Measurements from ENCODE around the gene PRKD3.
A peak's percentile ranks its signal among the peaks of the same experiment; 100 is the strongest.

The PRKD3 gene

DNA sequence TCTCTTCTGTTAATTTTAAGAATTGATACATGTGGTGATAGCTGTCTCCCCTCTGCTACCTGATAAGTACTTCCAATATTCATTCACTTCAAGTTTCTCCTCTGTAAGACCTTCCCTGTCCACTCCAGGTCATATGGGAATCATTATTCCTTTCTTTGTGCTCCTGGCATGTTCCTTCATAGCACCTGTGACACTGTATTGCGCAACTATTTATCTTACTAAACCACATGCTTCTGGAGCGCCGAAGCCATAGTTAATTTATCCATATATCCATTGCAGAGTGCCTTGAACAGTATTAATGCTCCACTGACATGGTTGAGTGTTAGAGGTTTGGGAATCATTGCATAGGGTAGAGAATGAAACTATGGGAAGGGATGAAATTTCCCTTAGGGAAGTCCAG lies 7.9 kb upstream of the PRKD3 start:
- DNase-seq (ENCODE audit: low spot score in 2 of 2) (no peak), ATAC-seq (ENCODE audit: low read depth) (no peak)
- peaks cover 7% of the 10 kb centered on the region for H3K4me1 Mint-ChIP-seq
- H3K36me3 Mint-ChIP-seq, result no peaks in the 10 kb centered on the region
- no peak overlapping the region for H3K27ac Mint-ChIP-seq
- H3K4me3 Mint-ChIP-seq, result no peak overlapping the region
- H3K27me3 Mint-ChIP-seq, result no peaks in the 10 kb centered on the region
- no peaks in the 10 kb centered on the region for H3K9me3 Mint-ChIP-seq

GRCh38 chr2:37330681-37331080 lies 6.0 kb upstream of the PRKD3 start:
- Mint-ChIP-seq H3K36me3 (no peaks in the 10 kb centered on the region), H3K4me1 (peaks cover 8% of the 10 kb centered on the region), H3K9me3 (no peaks in the 10 kb centered on the region), H3K27ac (no peak overlapping the region), H3K4me3 (no peak overlapping the region), H3K27me3 (no peaks in the 10 kb centered on the region)
- DNase-seq (ENCODE audit: low spot score in 2 of 2) (no peak), ATAC-seq (ENCODE audit: low read depth) (no peak)

DNA sequence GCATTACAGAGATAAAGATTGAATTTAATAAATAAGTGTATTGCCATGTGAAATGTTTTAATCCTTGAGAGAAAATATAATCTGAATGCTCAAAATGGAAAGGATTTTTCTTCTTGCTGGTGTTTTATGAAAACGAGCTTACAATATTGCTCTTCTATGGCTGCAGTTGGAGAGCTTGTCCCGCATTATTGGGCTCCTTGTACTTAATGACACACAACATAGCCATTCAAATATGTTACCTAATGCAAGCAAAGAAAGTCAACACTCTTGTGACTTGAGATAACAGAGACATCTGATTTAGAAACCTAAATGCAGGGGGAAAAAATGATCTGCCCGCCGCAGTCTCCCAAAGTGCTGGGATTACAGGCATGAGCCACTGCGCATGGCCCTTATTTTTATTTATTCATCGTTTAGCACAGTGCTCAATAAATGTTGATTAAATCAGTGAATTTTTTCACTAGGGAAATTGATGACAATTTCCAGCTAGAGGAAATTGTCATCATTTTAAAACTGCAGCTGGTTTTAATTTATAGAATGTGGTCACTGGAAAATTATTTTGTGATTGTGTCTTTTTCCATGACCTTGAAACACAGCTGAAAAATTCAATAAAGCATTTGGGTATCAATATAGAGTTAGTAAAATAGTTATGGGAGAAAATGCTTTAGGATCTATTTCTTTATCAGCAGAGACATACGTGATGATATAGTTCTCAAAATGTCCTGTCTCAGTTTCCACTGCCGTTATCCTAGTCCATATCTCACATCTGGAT lies 2.4 kb upstream of the PRKD3 start:
- Mint-ChIP-seq H3K27me3 (no peaks in the 10 kb centered on the region), H3K4me1 (peaks cover 11% of the 10 kb centered on the region), H3K9me3 (no peaks in the 10 kb centered on the region), H3K27ac (no peak overlapping the region), H3K36me3 (no peaks in the 10 kb centered on the region), H3K4me3 (no peak overlapping the region)
- DNase-seq (ENCODE audit: low spot score in 2 of 2) (no peak), ATAC-seq (ENCODE audit: low read depth) (no peak)

GRCh38 chr2:37326285-37326684 lies 1.7 kb upstream of the PRKD3 start:
- DNase-seq (ENCODE audit: low spot score in 2 of 2) (no peak), ATAC-seq (ENCODE audit: low read depth) (no peak)
- Mint-ChIP-seq H3K27me3 (no peaks in the 10 kb centered on the region), H3K27ac (no peak overlapping the region), H3K4me1 (peaks cover 15% of the 10 kb centered on the region), H3K36me3 (no peaks in the 10 kb centered on the region), H3K4me3 (no peak overlapping the region), H3K9me3 (no peaks in the 10 kb centered on the region)

GRCh38 chr2:37325625-37326071 lies 1.0 kb upstream of the PRKD3 start:
- peaks cover 18% of the 10 kb centered on the region for H3K4me1 Mint-ChIP-seq
- H3K36me3 Mint-ChIP-seq, result no peaks in the 10 kb centered on the region
- no peak for DNase-seq (ENCODE audit: low spot score in 2 of 2)
- H3K4me3 Mint-ChIP-seq, result peak overlapping the region; percentile 85
- no peaks in the 10 kb centered on the region for H3K9me3 Mint-ChIP-seq
- no peaks in the 10 kb centered on the region for H3K27me3 Mint-ChIP-seq
- peak overlapping the region; percentile 84 for H3K27ac Mint-ChIP-seq
- no peak for ATAC-seq (ENCODE audit: low read depth)

- H3K27ac Mint-ChIP-seq, result peak overlapping the region; percentile 84
- peak; percentile 72 for ATAC-seq (ENCODE audit: low read depth)
- H3K36me3 Mint-ChIP-seq, result no peaks in the 10 kb centered on the region
- no peaks in the 10 kb centered on the region for H3K9me3 Mint-ChIP-seq
- H3K4me1 Mint-ChIP-seq, result peaks cover 20% of the 10 kb centered on the region
- H3K4me3 Mint-ChIP-seq, result peak overlapping the region; percentile 97
- DNase-seq (ENCODE audit: low spot score in 2 of 2), result peak; percentile 74 to 75
- H3K27me3 Mint-ChIP-seq, result no peaks in the 10 kb centered on the region
Observed at GRCh38 chr2:37324536-37324785, 172 bp downstream of the PRKD3 start.

- H3K36me3 Mint-ChIP-seq, result no peaks in the 10 kb centered on the region
- H3K9me3 Mint-ChIP-seq, result no peaks in the 10 kb centered on the region
- DNase-seq (ENCODE audit: low spot score in 2 of 2) (peak; percentile 17 to 46), ATAC-seq (ENCODE audit: low read depth) (peak; percentile 24)
- H3K4me1 Mint-ChIP-seq, result peaks cover 20% of the 10 kb centered on the region
- peak overlapping the region; percentile 94 for H3K27ac Mint-ChIP-seq
- peak overlapping the region; percentile 97 for H3K4me3 Mint-ChIP-seq
- no peaks in the 10 kb centered on the region for H3K27me3 Mint-ChIP-seq
Observed at GRCh38 chr2:37323781-37324535, 675 bp downstream of the PRKD3 start.

- H3K9me3 Mint-ChIP-seq, result no peaks in the 10 kb centered on the region
- DNase-seq (ENCODE audit: low spot score in 2 of 2) (no peak), ATAC-seq (ENCODE audit: low read depth) (no peak)
- H3K36me3 Mint-ChIP-seq, result no peaks in the 10 kb centered on the region
- peaks cover 25% of the 10 kb centered on the region for H3K4me1 Mint-ChIP-seq
- no peaks in the 10 kb centered on the region for H3K27me3 Mint-ChIP-seq
- peak overlapping the region; percentile 97 for H3K4me3 Mint-ChIP-seq
- H3K27ac Mint-ChIP-seq, result peak overlapping the region; percentile 94
Observed at GRCh38 chr2:37323176-37323780, 1.4 kb downstream of the PRKD3 start.

DNA sequence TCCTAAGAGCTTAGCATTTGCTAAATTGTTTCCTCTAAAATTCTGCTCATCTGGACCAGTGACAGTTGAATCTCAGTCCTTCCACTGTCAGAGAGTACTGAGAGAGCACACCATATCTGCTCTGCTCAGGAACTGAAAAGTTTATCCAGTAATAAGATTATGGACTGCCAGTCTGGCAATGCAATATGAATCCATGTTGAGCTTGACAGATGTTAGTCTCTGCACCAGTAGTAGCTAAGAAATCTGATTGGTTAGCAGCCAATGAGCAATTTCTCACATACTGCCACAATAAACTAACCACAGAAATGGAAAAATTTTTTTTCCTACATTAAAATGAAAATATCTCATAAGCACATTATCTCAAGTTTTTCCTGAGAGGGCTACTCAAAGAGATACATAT lies 2.3 kb downstream of the PRKD3 start:
- Mint-ChIP-seq H3K36me3 (no peaks in the 10 kb centered on the region), H3K27me3 (no peaks in the 10 kb centered on the region), H3K9me3 (no peaks in the 10 kb centered on the region), H3K4me3 (peak overlapping the region; percentile 39), H3K27ac (no peak overlapping the region), H3K4me1 (peaks cover 34% of the 10 kb centered on the region)
- DNase-seq (ENCODE audit: low spot score in 2 of 2) (no peak), ATAC-seq (ENCODE audit: low read depth) (no peak)

DNA sequence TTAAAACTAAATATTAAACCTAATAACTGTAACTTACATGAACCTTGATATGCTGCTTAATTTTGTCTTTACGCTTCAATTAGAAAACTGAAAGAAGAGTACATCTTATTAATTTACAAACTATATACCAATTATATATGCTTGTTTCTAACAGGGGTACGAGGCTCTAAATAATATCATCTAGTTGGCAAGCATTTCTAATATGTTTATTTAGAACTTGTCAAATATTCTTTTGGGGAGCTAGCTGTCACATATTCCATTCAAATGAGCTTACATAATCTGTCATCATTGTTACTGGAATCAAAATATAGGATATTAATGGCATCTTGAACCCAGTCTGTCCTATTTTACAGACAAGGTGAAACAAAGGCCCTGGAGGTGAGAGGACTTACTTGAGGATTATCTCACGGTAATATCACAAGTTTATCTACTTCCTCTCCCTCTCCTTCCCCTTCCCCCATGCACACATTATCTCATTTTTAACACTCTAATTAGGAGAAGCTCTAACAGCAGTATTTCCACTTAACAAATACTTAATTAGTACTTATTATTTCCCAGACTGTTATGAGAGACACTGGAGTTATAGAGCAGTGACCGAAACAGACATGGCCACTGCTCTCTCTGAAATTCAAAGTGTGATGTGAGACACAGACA lies 3.5 kb downstream of the PRKD3 start:
- Mint-ChIP-seq H3K4me1 (peaks cover 35% of the 10 kb centered on the region), H3K9me3 (no peaks in the 10 kb centered on the region), H3K4me3 (peak overlapping the region; percentile 66), H3K27me3 (no peaks in the 10 kb centered on the region), H3K36me3 (peaks cover 2% of the 10 kb centered on the region), H3K27ac (peak overlapping the region; percentile 73)
- DNase-seq (ENCODE audit: low spot score in 2 of 2) (no peak), ATAC-seq (ENCODE audit: low read depth) (no peak)

GRCh38 chr2:37319754-37320609 lies 4.7 kb downstream of the PRKD3 start:
- Mint-ChIP-seq H3K27ac (peak overlapping the region; percentile 21), H3K9me3 (no peaks in the 10 kb centered on the region), H3K27me3 (no peaks in the 10 kb centered on the region), H3K4me1 (peaks cover 31% of the 10 kb centered on the region), H3K4me3 (peak overlapping the region; percentile 57), H3K36me3 (peaks cover 2% of the 10 kb centered on the region)
- DNase-seq (ENCODE audit: low spot score in 2 of 2) (no peak), ATAC-seq (ENCODE audit: low read depth) (no peak)

GRCh38 chr2:37318401-37318800 lies 6.2 kb downstream of the PRKD3 start:
- Mint-ChIP-seq H3K4me1 (peaks cover 38% of the 10 kb centered on the region), H3K36me3 (peaks cover 5% of the 10 kb centered on the region), H3K4me3 (peak overlapping the region; percentile 53), H3K27me3 (no peaks in the 10 kb centered on the region), H3K27ac (peak overlapping the region; percentile 70), H3K9me3 (no peaks in the 10 kb centered on the region)
- DNase-seq (ENCODE audit: low spot score in 2 of 2), result no peak
- peak; percentile 52 for ATAC-seq (ENCODE audit: low read depth)

DNA sequence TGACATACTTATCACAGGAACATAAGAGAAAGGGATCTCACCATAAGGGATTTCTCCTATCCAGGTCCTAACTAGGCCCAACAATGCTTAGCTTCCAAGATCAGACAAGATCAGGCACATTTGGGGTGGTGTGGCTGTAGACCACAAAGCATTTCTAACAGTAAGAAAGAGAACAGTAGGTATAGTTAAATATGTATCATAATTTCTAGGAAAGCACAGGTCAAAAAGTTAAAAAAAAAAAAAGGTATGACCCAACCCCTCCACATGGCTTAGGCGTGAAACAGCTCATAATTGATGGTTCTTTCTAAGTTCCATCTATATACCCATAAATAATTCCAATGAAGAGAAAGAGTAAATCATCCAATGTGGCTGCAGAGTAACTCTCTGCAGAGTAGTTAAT lies 6.9 kb downstream of the PRKD3 start:
- Mint-ChIP-seq H3K27ac (peak overlapping the region; percentile 70), H3K4me3 (peak overlapping the region; percentile 53), H3K36me3 (peaks cover 5% of the 10 kb centered on the region), H3K9me3 (no peaks in the 10 kb centered on the region), H3K4me1 (peaks cover 41% of the 10 kb centered on the region), H3K27me3 (no peaks in the 10 kb centered on the region)
- ATAC-seq (ENCODE audit: low read depth), result no peak
- DNase-seq (ENCODE audit: low spot score in 2 of 2), result no peak
